ENCODE data around the gene TNPO2.

The TNPO2 gene

DNA sequence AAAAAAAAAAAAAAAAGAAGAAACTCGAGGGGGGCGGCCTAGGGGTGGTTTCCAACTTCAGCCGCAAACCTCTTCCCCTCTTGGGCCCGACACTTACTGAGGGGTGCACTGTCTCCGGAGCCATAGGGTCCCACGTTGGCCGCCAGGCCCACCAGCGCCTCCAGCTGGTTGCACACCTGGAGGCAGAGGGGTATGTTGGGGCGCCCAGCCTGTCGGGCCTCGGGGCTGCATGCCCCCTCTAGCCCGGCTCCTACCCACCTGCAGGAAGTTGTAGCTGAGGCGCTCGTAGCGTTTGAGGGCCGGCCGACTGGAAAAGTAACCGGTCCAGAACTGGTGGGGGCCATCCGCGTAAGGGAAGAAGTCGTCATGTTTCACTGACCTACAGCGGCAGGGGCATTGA is 65.8 kb downstream of the TNPO2 start:
- TF ChIP-seq ZFX (IDR thresholded peaks at IDR 0.05; ENCODE audit: borderline replicate concordance), result no peak
- TF ChIP-seq, protein P1, sequence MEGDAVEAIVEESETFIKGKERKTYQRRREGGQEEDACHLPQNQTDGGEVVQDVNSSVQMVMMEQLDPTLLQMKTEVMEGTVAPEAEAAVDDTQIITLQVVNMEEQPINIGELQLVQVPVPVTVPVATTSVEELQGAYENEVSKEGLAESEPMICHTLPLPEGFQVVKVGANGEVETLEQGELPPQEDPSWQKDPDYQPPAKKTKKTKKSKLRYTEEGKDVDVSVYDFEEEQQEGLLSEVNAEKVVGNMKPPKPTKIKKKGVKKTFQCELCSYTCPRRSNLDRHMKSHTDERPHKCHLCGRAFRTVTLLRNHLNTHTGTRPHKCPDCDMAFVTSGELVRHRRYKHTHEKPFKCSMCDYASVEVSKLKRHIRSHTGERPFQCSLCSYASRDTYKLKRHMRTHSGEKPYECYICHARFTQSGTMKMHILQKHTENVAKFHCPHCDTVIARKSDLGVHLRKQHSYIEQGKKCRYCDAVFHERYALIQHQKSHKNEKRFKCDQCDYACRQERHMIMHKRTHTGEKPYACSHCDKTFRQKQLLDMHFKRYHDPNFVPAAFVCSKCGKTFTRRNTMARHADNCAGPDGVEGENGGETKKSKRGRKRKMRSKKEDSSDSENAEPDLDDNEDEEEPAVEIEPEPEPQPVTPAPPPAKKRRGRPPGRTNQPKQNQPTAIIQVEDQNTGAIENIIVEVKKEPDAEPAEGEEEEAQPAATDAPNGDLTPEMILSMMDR (IDR thresholded peaks at IDR 0.05), result 0 out of 2 replicates have a peak, but pooled peaks have one; percentile 12
- no peak overlapping the region for H3K27ac ChIP-seq

DNA sequence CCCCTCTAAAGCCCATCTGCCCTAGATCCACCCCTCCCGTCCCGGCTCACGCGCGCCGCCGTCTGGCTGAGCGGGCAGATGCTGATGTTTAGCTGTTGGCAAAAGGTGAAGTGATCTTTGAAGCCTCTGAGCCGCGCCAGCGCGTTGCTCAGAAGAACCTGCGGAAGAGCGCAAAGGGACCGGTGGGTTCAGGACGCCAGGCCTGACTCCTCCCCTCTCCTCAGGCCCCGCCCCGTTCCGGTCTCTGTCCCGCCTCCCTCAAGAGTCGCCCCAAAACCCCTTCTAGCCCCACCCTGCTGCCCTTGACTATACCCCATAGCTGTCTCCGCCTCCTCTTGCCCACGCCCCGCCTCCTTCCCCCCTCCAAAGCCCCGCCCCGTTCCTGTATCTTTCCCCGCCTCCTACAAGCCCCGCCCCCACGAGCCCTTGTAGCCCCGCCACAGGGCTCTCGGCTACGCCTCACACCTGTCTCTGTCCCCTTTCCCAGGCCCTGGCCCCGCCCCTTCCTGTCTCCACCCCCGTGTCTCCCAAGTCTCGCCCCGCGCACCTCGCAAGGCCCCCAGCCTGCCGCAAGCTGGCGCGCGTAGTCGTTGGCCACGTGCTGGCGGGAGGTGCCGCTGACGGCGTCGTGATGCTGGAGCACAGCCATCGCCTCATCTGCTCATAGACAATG is 66.7 kb downstream of the TNPO2 start:
- no peak for TF ChIP-seq ZFX (IDR thresholded peaks at IDR 0.05; ENCODE audit: borderline replicate concordance)
- TF ChIP-seq, protein P1 (IDR thresholded peaks at IDR 0.05), result no peak
- H3K27ac ChIP-seq, result no peak overlapping the region

DNA sequence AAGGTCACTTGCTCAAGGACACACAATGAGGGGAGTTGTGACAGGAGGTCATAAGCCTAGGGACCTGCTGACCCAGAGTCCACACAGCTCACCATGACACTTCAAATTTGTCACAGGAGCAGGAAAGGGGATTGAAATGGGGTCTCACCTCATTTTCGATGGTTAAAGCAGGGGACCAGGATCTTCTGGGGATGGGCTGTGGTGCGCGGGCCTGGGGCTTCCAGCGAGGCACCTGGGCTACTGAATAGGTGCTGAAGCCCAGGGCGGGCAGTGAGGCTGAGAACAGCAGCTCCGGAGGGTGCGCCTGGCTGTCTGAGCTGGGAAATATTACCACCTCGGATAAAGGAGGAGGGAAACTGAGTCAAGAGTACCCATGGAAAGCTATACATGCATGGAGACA is 68.2 kb downstream of the TNPO2 start:
- H3K27ac ChIP-seq, result no peak overlapping the region
- no peak for TF ChIP-seq ZFX (IDR thresholded peaks at IDR 0.05; ENCODE audit: borderline replicate concordance)
- TF ChIP-seq, protein P1 (IDR thresholded peaks at IDR 0.05), result no peak

DNA sequence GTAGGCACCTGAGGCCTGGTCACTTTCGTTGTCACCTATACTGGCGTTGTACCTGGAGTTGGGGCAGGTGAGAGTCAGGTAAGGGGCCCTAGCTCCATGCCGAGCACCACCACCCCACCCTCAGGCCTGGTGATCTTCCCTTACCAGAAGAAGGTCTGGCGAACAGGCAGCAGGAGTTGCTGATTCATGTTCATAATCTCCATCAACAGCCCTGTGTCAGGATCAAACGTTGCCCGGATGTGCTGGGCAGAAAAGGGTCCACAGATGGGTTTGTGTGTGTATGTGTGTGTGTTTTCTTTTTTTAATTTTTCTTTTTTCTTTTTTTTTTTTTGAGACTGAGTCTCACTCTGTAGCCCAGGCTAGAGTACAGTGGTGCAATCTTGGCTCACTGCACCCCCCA is 71.5 kb downstream of the TNPO2 start:
- TF ChIP-seq ZFX (IDR thresholded peaks at IDR 0.05; ENCODE audit: borderline replicate concordance), result no peak
- TF ChIP-seq, protein P1 (IDR thresholded peaks at IDR 0.05), result no peak
- no peak overlapping the region for H3K27ac ChIP-seq

DNA sequence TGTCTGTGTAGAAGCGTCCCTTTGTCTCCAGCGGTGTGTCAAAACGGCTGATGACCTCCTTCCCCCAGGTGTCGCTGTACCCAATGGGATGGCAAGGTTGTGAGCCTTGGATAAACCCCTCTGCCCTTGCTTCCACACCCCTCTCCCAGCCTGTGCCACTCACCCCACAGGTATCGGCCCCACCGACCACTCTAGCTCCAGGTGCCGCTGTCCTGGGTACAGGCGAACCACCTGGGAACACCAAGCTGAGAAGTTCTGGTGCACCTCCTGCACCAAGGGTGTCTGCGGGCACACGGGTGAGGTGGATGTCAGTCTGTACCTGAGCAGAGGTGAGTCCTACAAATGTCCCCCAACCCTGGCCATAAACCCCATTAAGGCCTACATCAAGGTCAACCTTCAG is 73.8 kb downstream of the TNPO2 start:
- H3K27ac ChIP-seq, result no peak overlapping the region
- TF ChIP-seq, protein P1 (IDR thresholded peaks at IDR 0.05), result no peak
- TF ChIP-seq ZFX (IDR thresholded peaks at IDR 0.05; ENCODE audit: borderline replicate concordance), result no peak

Data from 22Rv1 (cell line).